Inflammatory macrophage treated with lipopolysaccharide for 1 hour (primary cell): ENCODE data around the gene POU2F1.
"Not testable (repeated sequence)": the region's sequence is repeated elsewhere in the genome, so short reads cannot be mapped to it uniquely, and the experiment has no call there.

Experiments
- DNase-seq, 2 donors: peaks; one replicate each; pipeline ENCODE4 v3.0.0-alpha.2; 2020 to 2022

POU2F1 gene

GRCh38 chr1:167276969-167277368 is 56.3 kb downstream of the POU2F1 start:
- no peak for DNase-seq

DNA sequence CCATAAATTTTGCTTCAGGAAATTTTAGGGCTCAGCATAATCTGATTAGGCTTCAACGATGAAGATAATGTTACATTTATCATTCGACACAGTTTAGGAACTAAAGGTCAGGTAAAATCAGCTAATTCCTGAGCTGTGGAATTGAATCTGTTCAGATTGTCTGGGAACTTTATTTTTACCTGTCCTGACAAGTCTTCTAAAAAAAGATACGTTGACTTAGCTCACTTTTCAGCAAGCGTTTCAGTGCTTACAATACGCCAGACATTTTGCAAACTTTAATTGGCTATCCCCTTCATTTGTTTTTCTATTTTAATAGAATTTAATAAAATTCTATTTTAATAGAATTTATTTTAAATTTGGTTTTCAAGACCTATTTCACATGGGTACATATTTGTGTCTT is 57.8 kb downstream of the POU2F1 start:
- no peak for DNase-seq

DNA sequence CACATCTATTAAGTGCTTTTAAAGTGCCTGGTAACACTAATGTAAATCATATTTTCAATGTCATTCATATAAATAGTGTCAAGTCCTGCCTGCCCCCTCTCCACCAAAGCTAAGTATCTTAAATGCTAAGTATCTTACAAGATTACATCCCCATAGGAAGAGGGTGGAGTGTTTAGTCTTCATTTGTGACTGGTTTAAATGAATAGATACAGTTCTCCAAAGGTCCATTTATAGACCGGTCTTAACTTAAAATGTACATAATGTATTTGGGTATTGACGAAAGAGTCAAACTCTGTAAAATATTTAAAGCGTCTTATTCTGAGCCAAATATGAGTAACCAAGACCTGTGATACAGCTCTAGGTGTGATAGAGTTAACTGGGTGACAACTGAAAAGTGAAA is 60.2 kb downstream of the POU2F1 start:
- no peak for DNase-seq

GRCh38 chr1:167288390-167289074 is 67.8 kb downstream of the POU2F1 start:
- DNase-seq = no peak

DNA sequence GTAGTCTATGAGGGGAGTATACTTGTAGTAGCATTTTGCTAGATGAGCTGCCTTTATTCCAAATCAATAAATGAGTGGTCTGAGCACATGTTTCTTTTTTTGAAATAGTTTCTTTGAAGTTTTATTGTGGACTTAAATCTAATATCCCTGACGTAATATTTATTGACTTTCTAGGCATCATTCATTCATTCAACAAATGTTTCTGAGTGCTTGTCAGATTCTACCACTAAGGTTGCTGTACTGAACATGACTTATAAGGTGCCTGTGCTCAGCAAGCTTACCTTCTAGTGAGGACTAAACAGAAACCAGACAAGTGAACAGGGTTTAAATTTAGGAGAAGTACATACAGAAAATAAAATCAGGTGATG is 68.4 kb downstream of the POU2F1 start:
- DNase-seq = no peak

- peak; percentile 30 to 34 for DNase-seq
Observed at GRCh38 chr1:167289966-167290365, 69.3 kb downstream of the POU2F1 start.

DNA sequence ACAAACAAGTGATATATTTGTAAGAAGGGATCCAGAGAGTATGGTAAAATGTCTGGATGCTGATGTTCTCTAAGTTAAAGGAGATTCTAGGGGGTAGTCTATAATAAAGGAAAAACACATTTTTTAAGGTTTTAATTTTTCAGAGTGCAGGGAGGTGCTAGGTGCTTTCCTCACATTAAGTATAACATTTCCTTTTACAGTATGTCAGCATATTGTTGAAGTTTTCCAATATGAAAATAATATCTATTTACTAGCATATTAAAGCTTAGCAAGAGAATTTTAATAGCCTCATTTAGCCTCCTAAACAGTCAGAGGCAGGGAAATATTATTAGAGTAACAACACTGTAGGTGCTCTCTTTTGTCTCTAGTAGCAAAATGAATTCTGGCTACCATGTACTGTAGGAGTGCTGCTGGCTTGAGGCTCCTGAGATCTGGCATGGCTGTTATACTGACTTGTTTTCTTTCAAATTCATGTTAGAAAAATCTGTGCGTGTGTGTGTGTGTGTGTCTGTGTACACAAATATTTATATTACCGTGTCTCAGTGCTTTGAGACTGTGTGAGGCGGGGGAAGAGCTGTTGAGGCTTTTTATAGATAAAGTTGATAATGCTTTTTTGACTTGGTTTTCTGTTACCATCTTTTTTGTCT is 71.0 kb downstream of the POU2F1 start:
- no peak for DNase-seq

DNA sequence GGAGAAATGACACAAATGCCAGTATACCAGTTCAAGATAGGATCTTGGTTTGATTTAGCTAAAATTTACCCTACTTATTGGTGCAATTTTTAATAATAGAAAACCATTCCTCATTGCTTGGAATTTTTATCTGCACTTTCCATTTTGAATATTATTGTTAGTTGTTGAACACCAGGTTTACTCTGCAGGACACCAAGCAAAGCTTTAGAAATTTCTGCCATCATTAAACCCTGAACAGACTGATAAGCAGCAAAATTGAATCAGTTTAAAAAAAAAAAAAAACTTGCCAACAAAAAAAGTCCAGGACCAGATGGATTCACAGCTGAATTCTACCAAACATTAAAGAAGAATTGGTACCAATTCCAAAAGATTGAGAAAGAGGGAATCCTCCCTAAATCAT is 71.5 kb downstream of the POU2F1 start:
- DNase-seq = no peak

DNA sequence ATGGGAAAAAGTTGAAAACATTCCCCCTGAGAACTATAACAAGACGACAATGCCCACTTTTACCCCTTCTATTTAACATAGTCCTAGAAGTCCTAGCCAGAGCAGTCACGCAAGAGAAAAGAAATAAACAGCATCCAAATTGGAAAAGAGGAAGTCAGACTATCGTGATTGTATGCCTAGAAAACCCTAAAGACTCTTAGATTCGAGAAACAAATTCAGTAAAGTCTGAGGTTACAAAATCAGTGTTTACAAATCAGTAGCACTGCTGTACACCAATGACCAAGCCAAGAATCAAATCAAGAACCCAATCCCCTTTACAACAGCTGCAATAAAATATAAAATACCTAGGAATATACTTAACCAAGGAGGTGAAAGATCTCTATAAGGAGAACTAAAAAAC is 72.4 kb downstream of the POU2F1 start:
- peak; percentile 53 to 59 for DNase-seq

- DNase-seq = peak; percentile 51 to 63
Observed at GRCh38 chr1:167294528-167294927, 73.8 kb downstream of the POU2F1 start.

GRCh38 chr1:167297222-167298214 is 76.8 kb downstream of the POU2F1 start:
- peak; percentile 77 to 78 for DNase-seq

DNA sequence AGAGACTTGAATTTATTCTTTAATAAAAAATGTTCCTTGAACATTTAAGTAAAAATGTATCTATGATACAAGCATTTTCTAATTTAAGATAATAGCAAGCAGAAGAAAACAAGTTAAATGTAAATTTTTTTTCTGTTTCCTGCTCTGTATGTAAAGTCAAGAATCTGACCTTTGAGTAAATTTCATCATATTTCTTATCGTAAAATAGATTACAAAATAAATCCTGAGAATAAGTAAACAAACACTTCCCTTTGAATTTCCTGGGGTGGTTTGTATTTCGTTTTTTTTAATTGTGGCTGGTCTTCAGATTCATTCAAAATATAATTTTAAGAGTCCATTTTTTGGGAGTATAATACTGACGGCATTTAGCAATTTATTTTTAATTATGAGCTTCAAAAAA is 77.6 kb downstream of the POU2F1 start:
- DNase-seq = no peak

GRCh38 chr1:167301355-167301754 is 80.7 kb downstream of the POU2F1 start:
- no peak for DNase-seq

GRCh38 chr1:167304165-167304564 is 83.5 kb downstream of the POU2F1 start:
- no peak for DNase-seq

- no peak for DNase-seq
Observed at GRCh38 chr1:167305059-167305705, 84.5 kb downstream of the POU2F1 start.

DNA sequence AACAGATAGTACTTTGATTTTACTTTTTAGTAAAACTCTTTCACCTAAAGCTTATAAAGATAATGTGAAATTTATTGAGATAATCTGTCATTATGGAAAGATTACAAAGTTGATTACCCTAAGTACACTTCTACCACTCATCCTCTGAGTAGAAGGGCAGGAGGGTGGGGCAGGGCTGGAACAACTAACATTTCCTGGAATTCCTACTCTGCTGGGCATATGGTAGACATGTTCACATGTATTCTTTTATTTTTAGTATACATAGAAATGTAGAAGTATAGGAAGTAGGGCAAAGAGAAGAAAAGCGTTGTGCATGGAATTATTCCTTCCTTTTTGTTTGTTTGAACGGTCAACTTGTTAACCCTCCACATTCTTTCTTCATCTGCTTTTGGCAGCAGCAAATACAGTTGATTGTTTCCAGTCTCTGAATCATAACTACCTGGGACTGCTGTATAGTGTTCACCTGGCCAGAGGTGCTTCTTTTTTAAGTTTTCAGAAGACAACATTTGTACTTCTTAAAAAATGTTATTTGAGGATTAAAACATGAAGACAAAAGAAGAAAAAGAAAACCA is 85.1 kb downstream of the POU2F1 start:
- no peak for DNase-seq

DNA sequence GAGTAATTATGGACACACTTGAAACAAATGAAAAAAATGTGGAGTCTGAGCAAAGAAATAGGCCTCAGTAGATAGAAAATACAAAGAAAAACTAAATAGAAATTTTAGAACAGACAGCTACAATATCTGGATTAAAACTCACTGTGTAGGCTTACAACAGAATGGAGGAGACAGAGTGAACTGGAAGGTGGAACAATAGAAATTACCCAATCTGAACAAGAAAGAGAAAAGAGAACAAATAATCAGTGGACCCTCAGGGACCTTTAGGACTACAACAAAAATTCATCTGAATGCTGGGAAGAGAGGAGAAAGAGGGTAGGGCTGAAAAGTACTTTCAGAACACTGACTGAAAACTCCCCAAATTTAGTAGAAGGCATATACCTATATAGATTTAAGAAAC is 90.0 kb downstream of the POU2F1 start:
- no peak for DNase-seq

DNA sequence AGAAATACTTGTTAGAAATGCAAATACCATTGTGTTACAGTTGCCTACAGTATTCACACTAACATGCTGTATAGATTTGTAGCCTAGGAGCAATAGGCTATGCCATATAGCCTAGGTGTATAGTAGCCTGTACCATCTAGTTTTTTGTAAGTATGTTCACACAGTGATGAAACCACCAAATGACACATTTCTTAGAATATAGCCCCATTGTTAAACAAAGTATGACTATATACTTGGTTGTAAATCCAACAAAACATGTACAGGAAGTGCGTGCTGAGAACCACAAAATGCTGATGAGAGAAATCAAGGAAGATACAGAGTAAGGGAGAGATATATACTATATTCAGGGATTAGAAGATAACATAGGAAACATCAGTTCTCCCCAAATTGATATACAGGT is 92.2 kb downstream of the POU2F1 start:
- DNase-seq = no peak

DNA sequence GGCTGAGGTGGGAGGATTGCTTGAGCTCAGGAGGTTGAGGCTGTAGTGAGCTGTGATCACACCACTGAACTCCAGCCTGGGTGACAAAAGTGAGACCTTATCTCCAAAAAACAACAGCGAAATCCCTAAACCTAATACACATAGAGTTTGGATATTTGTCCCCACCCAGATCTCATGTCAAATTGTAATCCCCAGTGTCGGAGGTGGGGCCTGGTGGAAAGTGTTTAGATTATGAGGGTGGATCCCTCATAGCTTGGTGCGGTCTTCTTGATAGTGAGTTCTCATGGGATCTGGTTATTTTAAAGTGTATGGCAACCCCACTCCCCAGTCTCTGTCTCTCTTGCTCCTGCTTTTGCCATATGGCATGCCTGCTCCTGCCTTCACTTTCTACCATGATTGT is 94.0 kb downstream of the POU2F1 start:
- DNase-seq = no peak

GRCh38 chr1:167317463-167317862 is 96.8 kb downstream of the POU2F1 start:
- no peak for DNase-seq

GRCh38 chr1:167319206-167319605 is 98.5 kb downstream of the POU2F1 start:
- not testable (repeated sequence) for DNase-seq

DNA sequence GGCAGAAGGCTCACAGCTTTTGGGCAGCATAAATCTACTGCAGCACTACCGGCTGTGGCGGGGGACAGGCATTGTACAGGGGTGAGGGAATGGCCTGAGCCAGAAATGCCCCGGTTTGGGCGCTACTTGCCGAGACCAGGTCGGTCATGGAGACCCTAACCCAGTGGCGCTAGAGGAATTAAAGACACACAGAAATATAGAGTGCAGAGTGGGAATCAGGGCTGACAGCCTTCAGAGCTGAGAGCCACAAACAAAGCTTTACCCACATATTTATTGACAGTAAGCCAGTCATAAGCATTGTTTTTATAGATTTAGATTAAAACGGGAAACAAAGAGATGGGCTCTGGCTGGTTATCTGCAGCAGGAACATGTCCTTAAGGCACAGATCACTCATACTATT is 101.8 kb downstream of the POU2F1 start:
- DNase-seq = no peak

- no peak for DNase-seq
Observed at GRCh38 chr1:167325151-167325550, 104.5 kb downstream of the POU2F1 start.
